GM23338 (cell line): ENCODE results near the gene TGFBI. TPM values are rescaled to one million over a fixed set of nuclear protein-coding genes. Genes with fewer than 3 reads are reported as not detected.

Experiments
- ATAC-seq: fragments of 200-7000 bp; cut with Tn5 transposase; 3 replicates; pipeline ENCODE4 v1.9.1; 2020
- DNase-seq: peaks from one replicate; pipeline ENCODE4 v3.0.0-alpha.2; 2015; ENCODE audit warnings: low spot score
- H2AFZ ChIP-seq: fragments of 200-600 bp; sonication (generic); 2 replicates; pipeline ENCODE4 v1.8.0; 2016; ENCODE audit warnings: antibody characterized with exemption, mild to moderate bottlenecking, moderate library complexity
- H3F3A ChIP-seq: fragments of 200-600 bp; sonication (generic); replicated peaks from 2 replicates; pipeline ENCODE4 v1.8.0; 2017; ENCODE audit warnings: antibody characterized with exemption, mixed run types, low read depth
- H3K27ac ChIP-seq: fragments of 200-600 bp; sonication (generic); 2 replicates; pipeline ENCODE4 v1.6.1; 2016; ENCODE audit warnings: low read depth
- H3K27me3 ChIP-seq: fragments of 200-600 bp; sonication (generic); 2 replicates; pipeline ENCODE4 v1.8.0; 2016; ENCODE audit warnings: mild to moderate bottlenecking, mixed run types, moderate library complexity; ENCODE audit not compliant: insufficient read depth
- H3K36me3 ChIP-seq: fragments of 200-600 bp; sonication (generic); 2 replicates; pipeline ENCODE4 v1.8.0; 2016; ENCODE audit warnings: mild to moderate bottlenecking; ENCODE audit not compliant: insufficient read depth
- H3K4me1 ChIP-seq: fragments of 200-600 bp; sonication (generic); 2 replicates; pipeline ENCODE4 v1.8.0; 2016; ENCODE audit warnings: mild to moderate bottlenecking, moderate library complexity; ENCODE audit not compliant: insufficient read depth
- H3K4me2 ChIP-seq: fragments of 200-600 bp; sonication (generic); 2 replicates; pipeline ENCODE4 v1.7.1; 2017; ENCODE audit warnings: mixed run types
- H3K4me3 ChIP-seq: fragments of 200-600 bp; sonication (generic); 2 replicates; pipeline ENCODE4 v1.6.1; 2016; ENCODE audit warnings: mixed run types
- H3K79me2 ChIP-seq: fragments of 200-600 bp; sonication (generic); replicated peaks from 2 replicates; pipeline ENCODE4 v1.8.0; 2017; ENCODE audit warnings: mild to moderate bottlenecking; ENCODE audit not compliant: insufficient read depth
- H3K9me2 ChIP-seq: fragments of 200-600 bp; sonication (generic); 2 replicates; pipeline ENCODE4 v1.8.0; 2017; ENCODE audit not compliant: insufficient read depth
- H4K20me1 ChIP-seq: fragments of 200-600 bp; sonication (generic); replicated peaks from 2 replicates; pipeline ENCODE4 v1.8.0; 2017; ENCODE audit warnings: mild to moderate bottlenecking; ENCODE audit not compliant: insufficient read depth
- H3K27ac Mint-ChIP-seq: 2 replicates; pipeline ENCODE4 v1.8.0; 2020; ENCODE audit warnings: inconsistent platforms, mild to moderate bottlenecking, moderate library complexity, mixed read lengths
- H3K27me3 Mint-ChIP-seq: 3 replicates; pipeline ENCODE4 v1.8.0; 2022; ENCODE audit warnings: low read depth, mild to moderate bottlenecking, moderate library complexity, mixed read lengths, inconsistent platforms; ENCODE audit not compliant: insufficient read depth, poor library complexity
- H3K36me3 Mint-ChIP-seq: 3 replicates; pipeline ENCODE4 v1.8.0; 2021; ENCODE audit warnings: low read depth, mild to moderate bottlenecking, inconsistent platforms, moderate library complexity, mixed read lengths
- H3K4me1 Mint-ChIP-seq: 3 replicates; pipeline ENCODE4 v1.8.0; 2020; ENCODE audit warnings: mild to moderate bottlenecking, inconsistent platforms, mixed read lengths
- H3K4me3 Mint-ChIP-seq: 3 replicates; pipeline ENCODE4 v1.8.0; 2021; ENCODE audit warnings: moderate library complexity, mild to moderate bottlenecking, inconsistent platforms, mixed read lengths
- H3K9me3 Mint-ChIP-seq: 3 replicates; pipeline ENCODE4 v1.8.0; 2020; ENCODE audit warnings: moderate library complexity, mild to moderate bottlenecking, inconsistent platforms, mixed read lengths
- CREB1 ChIP-seq: fragments of 250-450 bp; sonication (Bioruptor Pico); IDR thresholded peaks from 2 replicates; pipeline ENCODE4 v1.5.0; 2020; ENCODE audit warnings: low read depth, mild to moderate bottlenecking, moderate library complexity
- CTCF ChIP-seq, 2 experiments: fragments of 200-600 bp in 1 of 2; sonication (generic) in 1 of 2; conservative IDR thresholded peaks; 2 replicates each; pipeline versions ENCODE4 v1.5.1 to v1.6.1; 2016 to 2017; ENCODE audit warnings: antibody characterized with exemption in 2 of 2, low read depth in 2 of 2, mild to moderate bottlenecking in 2 of 2, moderate library complexity in 1 of 2
- EZH2 ChIP-seq: fragments of 200-600 bp; sonication (generic); IDR thresholded peaks from one replicate; pipeline ENCODE4 v1.8.0; 2017; ENCODE audit warnings: antibody characterized with exemption, mild to moderate bottlenecking, low read depth; ENCODE audit not compliant: unreplicated experiment
- EZH2phosphoT487 ChIP-seq: fragments of 200-600 bp; sonication (generic); IDR thresholded peaks from one replicate; pipeline ENCODE4 v1.8.1; 2018; ENCODE audit warnings: antibody characterized with exemption; ENCODE audit not compliant: unreplicated experiment
- JUNB ChIP-seq: IDR thresholded peaks from one replicate; pipeline ENCODE4 v1.6.1; 2016; ENCODE audit warnings: antibody characterized with exemption; ENCODE audit not compliant: unreplicated experiment
- NANOG ChIP-seq: IDR thresholded peaks from 2 replicates; pipeline ENCODE4 v1.6.1; 2016; ENCODE audit warnings: antibody characterized with exemption, borderline replicate concordance
- POLR2AphosphoS5 ChIP-seq: IDR thresholded peaks from 2 replicates; pipeline ENCODE4 v1.6.1; 2016; ENCODE audit warnings: antibody characterized with exemption, low read depth
- REST ChIP-seq: IDR thresholded peaks from one replicate; pipeline ENCODE4 v1.6.1; 2018; ENCODE audit warnings: antibody characterized with exemption; ENCODE audit not compliant: unreplicated experiment
- STAT1 ChIP-seq: IDR thresholded peaks from one replicate; pipeline ENCODE4 v1.6.1; 2016; ENCODE audit warnings: antibody characterized with exemption; ENCODE audit not compliant: unreplicated experiment
- ZNF331 ChIP-seq: fragments of 250-450 bp; sonication (Bioruptor Pico); IDR thresholded peaks from 2 replicates; pipeline ENCODE4 v1.5.0; 2020; ENCODE audit warnings: low read depth, mild to moderate bottlenecking, moderate library complexity
- polyA plus RNA-seq: library from polyadenylated mRNA; unstranded; fragments of >200 nt; fragmentation: Nextera tagmentation; extraction: Ambion mirVana; gene quantifications from 2 replicates; pipeline ENCODE4 v1.2.1, GENCODE V29; 2016
- total RNA-seq: library from RNA; depleted of rRNA; stranded (reverse); fragments of >200 nt; shearing (Covaris generic); gene quantifications from 2 replicates; pipeline ENCODE4 v1.2.3, GENCODE V29; 2014
- TF ChIP-seq, protein P1 (sequence below): fragments of 250-450 bp; sonication (Bioruptor Pico); IDR thresholded peaks from 2 replicates; pipeline ENCODE4 v1.5.0; 2020; ENCODE audit warnings: mild to moderate bottlenecking, moderate library complexity

The TGFBI gene
- total and polyA plus RNA-seq, 2 experiments from 2014 or later: 8.9 to 9.4 TPM

DNA sequence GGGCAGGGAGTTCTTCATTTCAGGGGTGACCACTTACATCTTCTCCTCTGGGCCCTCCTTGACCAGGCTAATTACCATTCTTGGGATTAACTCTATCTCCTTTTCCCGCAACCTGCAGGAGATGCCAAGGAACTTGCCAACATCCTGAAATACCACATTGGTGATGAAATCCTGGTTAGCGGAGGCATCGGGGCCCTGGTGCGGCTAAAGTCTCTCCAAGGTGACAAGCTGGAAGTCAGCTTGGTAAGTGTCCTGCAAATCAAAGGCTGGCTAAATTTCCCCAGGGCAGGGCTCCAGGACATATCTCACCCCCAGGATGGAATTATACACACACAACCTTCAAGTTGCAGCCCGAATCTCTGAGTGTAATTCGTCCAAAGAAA lies 30.2 kb downstream of the TGFBI start:
- H3K9me3 Mint-ChIP-seq: no peaks in the 10 kb centered on the region
- no peak for ATAC-seq
- no peak overlapping the region for H3K27ac ChIP-seq
- no peaks in the 10 kb centered on the region for H3K36me3 Mint-ChIP-seq
- no peaks in the 10 kb centered on the region for H3K79me2 ChIP-seq
- no peak for TF ChIP-seq CTCF (conservative IDR thresholded peaks at IDR 0.05; ENCODE audit: low read depth in 2 of 2)
- no peak for TF ChIP-seq JUNB
- TF ChIP-seq REST: no peak
- TF ChIP-seq CREB1 (CRISPR knock-in tag): no peak
- no peak for TF ChIP-seq EZH2phosphoT487
- TF ChIP-seq ZNF331 (CRISPR knock-in tag): no peak
- TF ChIP-seq, protein P1, sequence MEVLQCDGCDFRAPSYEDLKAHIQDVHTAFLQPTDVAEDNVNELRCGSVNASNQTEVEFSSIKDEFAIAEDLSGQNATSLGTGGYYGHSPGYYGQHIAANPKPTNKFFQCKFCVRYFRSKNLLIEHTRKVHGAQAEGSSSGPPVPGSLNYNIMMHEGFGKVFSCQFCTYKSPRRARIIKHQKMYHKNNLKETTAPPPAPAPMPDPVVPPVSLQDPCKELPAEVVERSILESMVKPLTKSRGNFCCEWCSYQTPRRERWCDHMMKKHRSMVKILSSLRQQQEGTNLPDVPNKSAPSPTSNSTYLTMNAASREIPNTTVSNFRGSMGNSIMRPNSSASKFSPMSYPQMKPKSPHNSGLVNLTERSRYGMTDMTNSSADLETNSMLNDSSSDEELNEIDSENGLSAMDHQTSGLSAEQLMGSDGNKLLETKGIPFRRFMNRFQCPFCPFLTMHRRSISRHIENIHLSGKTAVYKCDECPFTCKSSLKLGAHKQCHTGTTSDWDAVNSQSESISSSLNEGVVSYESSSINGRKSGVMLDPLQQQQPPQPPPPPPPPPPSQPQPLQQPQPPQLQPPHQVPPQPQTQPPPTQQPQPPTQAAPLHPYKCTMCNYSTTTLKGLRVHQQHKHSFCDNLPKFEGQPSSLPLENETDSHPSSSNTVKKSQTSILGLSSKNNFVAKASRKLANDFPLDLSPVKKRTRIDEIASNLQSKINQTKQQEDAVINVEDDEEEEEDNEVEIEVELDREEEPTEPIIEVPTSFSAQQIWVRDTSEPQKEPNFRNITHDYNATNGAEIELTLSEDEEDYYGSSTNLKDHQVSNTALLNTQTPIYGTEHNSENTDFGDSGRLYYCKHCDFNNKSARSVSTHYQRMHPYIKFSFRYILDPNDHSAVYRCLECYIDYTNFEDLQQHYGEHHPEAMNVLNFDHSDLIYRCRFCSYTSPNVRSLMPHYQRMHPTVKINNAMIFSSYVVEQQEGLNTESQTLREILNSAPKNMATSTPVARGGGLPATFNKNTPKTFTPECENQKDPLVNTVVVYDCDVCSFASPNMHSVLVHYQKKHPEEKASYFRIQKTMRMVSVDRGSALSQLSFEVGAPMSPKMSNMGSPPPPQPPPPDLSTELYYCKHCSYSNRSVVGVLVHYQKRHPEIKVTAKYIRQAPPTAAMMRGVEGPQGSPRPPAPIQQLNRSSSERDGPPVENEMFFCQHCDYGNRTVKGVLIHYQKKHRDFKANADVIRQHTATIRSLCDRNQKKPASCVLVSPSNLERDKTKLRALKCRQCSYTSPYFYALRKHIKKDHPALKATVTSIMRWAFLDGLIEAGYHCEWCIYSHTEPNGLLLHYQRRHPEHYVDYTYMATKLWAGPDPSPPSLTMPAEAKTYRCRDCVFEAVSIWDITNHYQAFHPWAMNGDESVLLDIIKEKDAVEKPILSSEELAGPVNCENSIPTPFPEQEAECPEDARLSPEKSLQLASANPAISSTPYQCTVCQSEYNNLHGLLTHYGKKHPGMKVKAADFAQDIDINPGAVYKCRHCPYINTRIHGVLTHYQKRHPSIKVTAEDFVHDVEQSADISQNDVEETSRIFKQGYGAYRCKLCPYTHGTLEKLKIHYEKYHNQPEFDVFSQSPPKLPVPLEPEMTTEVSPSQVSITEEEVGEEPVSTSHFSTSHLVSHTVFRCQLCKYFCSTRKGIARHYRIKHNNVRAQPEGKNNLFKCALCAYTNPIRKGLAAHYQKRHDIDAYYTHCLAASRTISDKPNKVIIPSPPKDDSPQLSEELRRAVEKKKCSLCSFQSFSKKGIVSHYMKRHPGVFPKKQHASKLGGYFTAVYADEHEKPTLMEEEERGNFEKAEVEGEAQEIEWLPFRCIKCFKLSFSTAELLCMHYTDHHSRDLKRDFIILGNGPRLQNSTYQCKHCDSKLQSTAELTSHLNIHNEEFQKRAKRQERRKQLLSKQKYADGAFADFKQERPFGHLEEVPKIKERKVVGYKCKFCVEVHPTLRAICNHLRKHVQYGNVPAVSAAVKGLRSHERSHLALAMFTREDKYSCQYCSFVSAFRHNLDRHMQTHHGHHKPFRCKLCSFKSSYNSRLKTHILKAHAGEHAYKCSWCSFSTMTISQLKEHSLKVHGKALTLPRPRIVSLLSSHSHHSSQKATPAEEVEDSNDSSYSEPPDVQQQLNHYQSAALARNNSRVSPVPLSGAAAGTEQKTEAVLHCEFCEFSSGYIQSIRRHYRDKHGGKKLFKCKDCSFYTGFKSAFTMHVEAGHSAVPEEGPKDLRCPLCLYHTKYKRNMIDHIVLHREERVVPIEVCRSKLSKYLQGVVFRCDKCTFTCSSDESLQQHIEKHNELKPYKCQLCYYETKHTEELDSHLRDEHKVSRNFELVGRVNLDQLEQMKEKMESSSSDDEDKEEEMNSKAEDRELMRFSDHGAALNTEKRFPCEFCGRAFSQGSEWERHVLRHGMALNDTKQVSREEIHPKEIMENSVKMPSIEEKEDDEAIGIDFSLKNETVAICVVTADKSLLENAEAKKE: no peak
- no peak for TF ChIP-seq NANOG
- no peak for TF ChIP-seq STAT1
- no peak for TF ChIP-seq POLR2AphosphoS5
- TF ChIP-seq EZH2: no peak
- H3K4me1 ChIP-seq: peaks cover 8% of the 10 kb centered on the region
- no peak overlapping the region for H3K27ac Mint-ChIP-seq
- peaks cover 3% of the 10 kb centered on the region for H3K27me3 Mint-ChIP-seq
- no peaks in the 10 kb centered on the region for H4K20me1 ChIP-seq
- no peak overlapping the region for H2AFZ ChIP-seq
- H3K4me3 Mint-ChIP-seq: no peak overlapping the region
- H3K4me3 ChIP-seq: no peak overlapping the region
- no peaks in the 10 kb centered on the region for H3K9me2 ChIP-seq
- H3F3A ChIP-seq: no peaks in the 10 kb centered on the region
- no peaks in the 10 kb centered on the region for H3K27me3 ChIP-seq
- no peak overlapping the region for H3K4me2 ChIP-seq
- DNase-seq: no peak
- no peaks in the 10 kb centered on the region; the same call in 1 of the 2 replicates for H3K36me3 ChIP-seq
- H3K4me1 Mint-ChIP-seq: peaks cover 17% of the 10 kb centered on the region
